ENCODE results near the gene ELK1.

Gene ELK1

GRCh38 chrX:47644557-47645091 lies 5.7 kb downstream of the ELK1 start:
- TF ChIP-seq CTCF (IDR thresholded peaks at IDR 0.05; ENCODE audit: low read depth, low read length) = peak; percentile 40
- DNase-seq (ENCODE audit: extremely low read depth, low read depth) = no peak

GRCh38 chrX:47643926-47644325 lies 6.4 kb downstream of the ELK1 start:
- peak; percentile 41 for TF ChIP-seq CTCF (IDR thresholded peaks at IDR 0.05; ENCODE audit: low read depth, low read length)
- DNase-seq (ENCODE audit: extremely low read depth, low read depth) = no peak

- no peak for TF ChIP-seq CTCF (IDR thresholded peaks at IDR 0.05; ENCODE audit: low read depth, low read length)
- no peak for DNase-seq (ENCODE audit: extremely low read depth, low read depth)
Measured at GRCh38 chrX:47638816-47639215, 11.5 kb downstream of the ELK1 start.

GRCh38 chrX:47637546-47638195 lies 12.7 kb downstream of the ELK1 start:
- TF ChIP-seq CTCF (IDR thresholded peaks at IDR 0.05; ENCODE audit: low read depth, low read length) = no peak
- DNase-seq (ENCODE audit: extremely low read depth, low read depth) = no peak

GRCh38 chrX:47634871-47635575 lies 15.3 kb downstream of the ELK1 start:
- no peak for TF ChIP-seq CTCF (IDR thresholded peaks at IDR 0.05; ENCODE audit: low read depth, low read length)
- no peak for DNase-seq (ENCODE audit: extremely low read depth, low read depth)

GRCh38 chrX:47633689-47634590 lies 16.4 kb downstream of the ELK1 start:
- TF ChIP-seq CTCF (IDR thresholded peaks at IDR 0.05; ENCODE audit: low read depth, low read length) = no peak
- no peak for DNase-seq (ENCODE audit: extremely low read depth, low read depth)
